Tibial nerve (tissue), 4 donors: ENCODE measurements around the gene CLIP4.

Experiments
- EP300 ChIP-seq, 2 donors: sonication (generic); formaldehyde crosslinking; IDR thresholded peaks; one replicate each; pipeline ENCODE4 v1.6.1; 2017; ENCODE audit warnings: antibody characterized with exemption in 2 of 2, mild to moderate bottlenecking in 1 of 2
- POLR2A ChIP-seq, 2 donors: fragments of 450-650 bp; IDR thresholded peaks; one replicate each; pipeline ENCODE4 v1.6.1; 2017; ENCODE audit warnings: antibody characterized with exemption in 2 of 2, mild to moderate bottlenecking in 2 of 2, moderate library complexity in 2 of 2
- TF ChIP-seq, protein P1 (sequence below), 5 experiments: fragments of 200-600 bp in 3 of 5; fragments of 450-650 bp in 2 of 5; sonication (generic) in 3 of 5; IDR thresholded peaks; one replicate each; pipeline ENCODE4 v1.5.1; 2016 to 2019; ENCODE audit warnings: antibody characterized with exemption in 5 of 5, mild to moderate bottlenecking in 3 of 5, moderate library complexity in 2 of 5

DNA sequence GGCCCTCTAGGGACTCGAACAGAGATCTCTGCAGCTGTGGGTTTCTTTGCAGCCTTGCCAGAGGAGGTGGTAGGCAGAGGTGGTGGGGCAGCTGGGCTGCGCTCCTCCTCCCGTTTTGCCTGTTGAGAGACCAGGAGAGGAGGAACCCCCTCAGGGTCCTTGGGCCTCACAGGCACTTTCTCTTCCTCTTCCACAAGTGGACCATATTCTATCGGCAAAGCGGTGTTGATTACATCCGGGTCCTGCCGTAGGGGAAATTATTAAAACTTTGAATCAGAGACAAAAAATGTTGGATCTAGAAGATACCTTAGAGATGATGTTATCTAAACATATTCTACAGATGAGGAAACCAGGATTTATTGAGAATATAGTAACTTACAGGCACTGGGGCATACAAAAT lies 78.5 kb downstream of the CLIP4 start:
- TF ChIP-seq, protein P1, sequence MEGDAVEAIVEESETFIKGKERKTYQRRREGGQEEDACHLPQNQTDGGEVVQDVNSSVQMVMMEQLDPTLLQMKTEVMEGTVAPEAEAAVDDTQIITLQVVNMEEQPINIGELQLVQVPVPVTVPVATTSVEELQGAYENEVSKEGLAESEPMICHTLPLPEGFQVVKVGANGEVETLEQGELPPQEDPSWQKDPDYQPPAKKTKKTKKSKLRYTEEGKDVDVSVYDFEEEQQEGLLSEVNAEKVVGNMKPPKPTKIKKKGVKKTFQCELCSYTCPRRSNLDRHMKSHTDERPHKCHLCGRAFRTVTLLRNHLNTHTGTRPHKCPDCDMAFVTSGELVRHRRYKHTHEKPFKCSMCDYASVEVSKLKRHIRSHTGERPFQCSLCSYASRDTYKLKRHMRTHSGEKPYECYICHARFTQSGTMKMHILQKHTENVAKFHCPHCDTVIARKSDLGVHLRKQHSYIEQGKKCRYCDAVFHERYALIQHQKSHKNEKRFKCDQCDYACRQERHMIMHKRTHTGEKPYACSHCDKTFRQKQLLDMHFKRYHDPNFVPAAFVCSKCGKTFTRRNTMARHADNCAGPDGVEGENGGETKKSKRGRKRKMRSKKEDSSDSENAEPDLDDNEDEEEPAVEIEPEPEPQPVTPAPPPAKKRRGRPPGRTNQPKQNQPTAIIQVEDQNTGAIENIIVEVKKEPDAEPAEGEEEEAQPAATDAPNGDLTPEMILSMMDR (IDR thresholded peaks at IDR 0.05), result no peak
- no peak for TF ChIP-seq POLR2A (IDR thresholded peaks at IDR 0.05)
- TF ChIP-seq EP300 (IDR thresholded peaks at IDR 0.05), result no peak
